Ovary (tissue), 9 donors: Measurements from ENCODE around the gene RNGTT. TPM values are rescaled to one million over a fixed set of nuclear protein-coding genes. Genes with fewer than 3 reads are reported as not detected.
"Not testable (repeated sequence)": the region's sequence is repeated elsewhere in the genome, so short reads cannot be mapped to it uniquely, and the experiment has no call there.

Experiments used
- DNase-seq, 5 donors: peaks; one replicate each; pipeline ENCODE4 v3.0.0-alpha.2; 2019 to 2020
- H3K27ac ChIP-seq, 2 donors: fragments of 200-600 bp; one replicate each; pipeline versions ENCODE4 v1.5.1 to v1.8.0; 2019 to 2022
- H3K27me3 ChIP-seq: fragments of 200-600 bp; one replicate; pipeline ENCODE4 v1.8.0; 2022
- H3K36me3 ChIP-seq: fragments of 200-600 bp; sonication (generic); one replicate; pipeline ENCODE4 v1.5.1; 2019
- H3K4me1 ChIP-seq: one replicate; pipeline ENCODE4 v1.8.1; 2013; ENCODE audit warnings: mild to moderate bottlenecking, moderate library complexity; ENCODE audit not compliant: insufficient read depth
- H3K4me3 ChIP-seq: fragments of 200-600 bp; sonication (generic); one replicate; pipeline ENCODE4 v1.5.1; 2017
- H3K9me3 ChIP-seq, 2 donors: fragments of 200-600 bp in 1 of 2; sonication (generic) in 1 of 2; one replicate each; pipeline versions ENCODE4 v1.5.1 to v1.8.1; 2013 to 2019; ENCODE audit warnings: mild to moderate bottlenecking in 1 of 2, moderate library complexity in 1 of 2
- EP300 ChIP-seq: sonication (generic); formaldehyde crosslinking; IDR thresholded peaks from one replicate; pipeline ENCODE4 v1.6.1; 2017; ENCODE audit warnings: antibody characterized with exemption
- POLR2A ChIP-seq: fragments of 450-650 bp; IDR thresholded peaks from one replicate; pipeline ENCODE4 v1.6.1; 2017; ENCODE audit warnings: antibody characterized with exemption, mild to moderate bottlenecking, moderate library complexity
- WGBS, 3 donors: extraction: QIAGEN DNeasy Blood & Tissue Kit in 1 of 3; methylation state at CpG; one replicate each; pipeline versions ENCODE4 v1.1.5 to v1.1.7; 2013 to 2017; 5-methylcytosine and 5-hydroxymethylcytosine counted together
- intact Hi-C, 4 donors: fragments of 100-400 bp; cut with DNase I; formaldehyde crosslinking; loops; one replicate each; pipeline versions ENCODE4 v1.11.0 to v1.15.1; 2022 to 2023
- polyA plus RNA-seq, 2 donors: library from polyadenylated mRNA; stranded (reverse); fragments of 200-250 nt in 1 of 2; fragments of 350-450 nt in 1 of 2; fragmentation: Illumina TruSeq in 1 of 2; extraction: RNeasy Lipid Tissue Mini Kit (QIAGEN cat#74804) in 1 of 2; gene quantifications; one replicate each; pipeline ENCODE4 v1.2.3, GENCODE V29; 2013 to 2014
- total RNA-seq, 7 donors: library from RNA; depleted of rRNA in 2 of 7; stranded (reverse); fragments of >200 nt in 2 of 7; fragmentation: NEBNext Ultra II Directional in 3 of 7; extraction: Animal tissue kit (Norgen Biotek cat#: 25700) in 3 of 7; gene quantifications; one replicate each; pipeline versions ENCODE4 v1.1.0 to v1.2.4, GENCODE V29; 2016 to 2023
- TF ChIP-seq, protein P1 (sequence below), 3 donors: fragments of 450-650 bp in 2 of 3; fragments of 200-600 bp in 1 of 3; IDR thresholded peaks; one replicate each; pipeline versions ENCODE4 v1.5.1 to v1.8.0; 2016 to 2022; ENCODE audit warnings: antibody characterized with exemption in 3 of 3, mild to moderate bottlenecking in 1 of 3
- donor health status: DM: no; HTN: no; CAD: no; lungs with moderate emphysema.
- donor health status: DM: no; HTN: no; CAD: no.
- donor health status: Bipolar disorder and iron deficiency.
- donor health status: DM: yes; HTN: yes; CAD: no.
- donor health status: DM: no; HTN: no; CAD: no.
- donor health status: DM: yes; HTN: yes; CAD: no.

RNGTT gene
- total and polyA plus RNA-seq, 9 donors, result 3.9 to 17.9 (median 10.5) TPM

DNA sequence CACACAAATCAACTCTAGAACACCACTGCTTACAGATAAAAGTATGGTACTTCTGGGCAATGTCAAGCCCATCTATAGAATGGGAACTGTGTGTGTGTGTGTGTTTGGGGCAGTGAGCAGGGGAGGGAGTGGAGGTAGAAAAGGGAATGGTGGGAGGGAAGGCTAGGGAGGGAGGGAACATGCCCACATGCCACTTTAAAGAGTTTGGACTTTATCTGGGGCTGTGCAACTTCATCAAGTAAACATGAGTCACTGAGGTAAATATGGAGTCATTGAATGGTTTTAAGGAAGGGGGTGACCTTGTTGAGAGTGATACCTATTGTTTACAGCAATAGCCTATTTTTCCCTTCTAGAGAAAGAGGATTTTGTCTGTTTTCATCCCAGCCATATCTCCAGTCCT is 22.5 kb upstream of the RNGTT start:
- H3K4me1 ChIP-seq, result no peaks in the 10 kb centered on the region
- TF ChIP-seq POLR2A (no peak), EP300 (no peak)
- TF ChIP-seq, protein P1, sequence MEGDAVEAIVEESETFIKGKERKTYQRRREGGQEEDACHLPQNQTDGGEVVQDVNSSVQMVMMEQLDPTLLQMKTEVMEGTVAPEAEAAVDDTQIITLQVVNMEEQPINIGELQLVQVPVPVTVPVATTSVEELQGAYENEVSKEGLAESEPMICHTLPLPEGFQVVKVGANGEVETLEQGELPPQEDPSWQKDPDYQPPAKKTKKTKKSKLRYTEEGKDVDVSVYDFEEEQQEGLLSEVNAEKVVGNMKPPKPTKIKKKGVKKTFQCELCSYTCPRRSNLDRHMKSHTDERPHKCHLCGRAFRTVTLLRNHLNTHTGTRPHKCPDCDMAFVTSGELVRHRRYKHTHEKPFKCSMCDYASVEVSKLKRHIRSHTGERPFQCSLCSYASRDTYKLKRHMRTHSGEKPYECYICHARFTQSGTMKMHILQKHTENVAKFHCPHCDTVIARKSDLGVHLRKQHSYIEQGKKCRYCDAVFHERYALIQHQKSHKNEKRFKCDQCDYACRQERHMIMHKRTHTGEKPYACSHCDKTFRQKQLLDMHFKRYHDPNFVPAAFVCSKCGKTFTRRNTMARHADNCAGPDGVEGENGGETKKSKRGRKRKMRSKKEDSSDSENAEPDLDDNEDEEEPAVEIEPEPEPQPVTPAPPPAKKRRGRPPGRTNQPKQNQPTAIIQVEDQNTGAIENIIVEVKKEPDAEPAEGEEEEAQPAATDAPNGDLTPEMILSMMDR (IDR thresholded peaks at IDR 0.05), result no peak
- no peaks in the 10 kb centered on the region for H3K9me3 ChIP-seq
- intact Hi-C loops, result loop anchor here in 1 of 4 donors (10.0 kb wide), 2 partner anchors 99 to 369 kb away; partner anchors contain the start of genes PNRC1 and UBE2J1
- no peak for DNase-seq
- no peaks in the 10 kb centered on the region for H3K36me3 ChIP-seq
- H3K27me3 ChIP-seq, result no peaks in the 10 kb centered on the region
- H3K4me3 ChIP-seq, result no peak overlapping the region
- H3K27ac ChIP-seq, result no peak overlapping the region

DNA sequence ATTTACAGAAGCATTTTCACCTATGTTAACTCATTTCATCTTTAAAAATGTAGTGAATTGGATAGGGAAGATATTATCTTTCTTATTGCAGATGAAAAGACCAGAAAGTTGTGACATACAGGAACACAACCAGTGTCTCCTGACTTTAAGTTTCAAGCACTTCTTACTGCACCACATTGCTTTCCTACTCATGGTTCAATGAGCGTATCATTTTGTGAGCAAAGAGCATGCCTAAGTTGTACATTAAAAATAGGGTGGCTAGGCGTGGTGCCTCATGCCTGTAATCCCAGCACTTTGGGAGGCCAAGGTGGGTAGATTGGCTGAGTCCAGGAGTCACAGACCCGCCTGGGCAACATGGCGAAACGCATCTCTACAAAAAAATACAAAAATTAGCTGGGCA is 21.2 kb upstream of the RNGTT start:
- WGBS, 3 donors, result 92 to 98% (median 93%) methylated on average over 5 of the region's 5 CpGs
- H3K4me1 ChIP-seq, result no peaks in the 10 kb centered on the region
- intact Hi-C loops, result loop anchor here (5.0 to 10.0 kb wide), 4 partner anchors 100 to 383 kb away; partner anchors contain the start of genes PNRC1 (in 1 of the 4) and UBE2J1 (in 1 of the 4)
- no peaks in the 10 kb centered on the region for H3K27me3 ChIP-seq
- no peak overlapping the region for H3K4me3 ChIP-seq
- TF ChIP-seq, protein P1 (IDR thresholded peaks at IDR 0.05), result no peak
- TF ChIP-seq POLR2A (no peak), EP300 (no peak)
- H3K36me3 ChIP-seq, result no peaks in the 10 kb centered on the region
- no peak overlapping the region for H3K27ac ChIP-seq
- DNase-seq, result no peak
- no peaks in the 10 kb centered on the region for H3K9me3 ChIP-seq

GRCh38 chr6:88984152-88984551 is 20.7 kb upstream of the RNGTT start:
- Histone ChIP-seq H3K27me3 (no peaks in the 10 kb centered on the region), H3K27ac (no peak overlapping the region), H3K4me1 (no peaks in the 10 kb centered on the region), H3K9me3 (no peaks in the 10 kb centered on the region), H3K4me3 (no peak overlapping the region), H3K36me3 (no peaks in the 10 kb centered on the region)
- DNase-seq, result no peak
- intact Hi-C loops, result loop anchor here (5.0 to 10.0 kb wide), 4 partner anchors 101 to 383 kb away; partner anchors contain the start of genes PNRC1 (in 1 of the 4) and UBE2J1 (in 1 of the 4)
- no peak for TF ChIP-seq EP300
- no peak for TF ChIP-seq POLR2A
- TF ChIP-seq, protein P1 (IDR thresholded peaks at IDR 0.05), result no peak

DNA sequence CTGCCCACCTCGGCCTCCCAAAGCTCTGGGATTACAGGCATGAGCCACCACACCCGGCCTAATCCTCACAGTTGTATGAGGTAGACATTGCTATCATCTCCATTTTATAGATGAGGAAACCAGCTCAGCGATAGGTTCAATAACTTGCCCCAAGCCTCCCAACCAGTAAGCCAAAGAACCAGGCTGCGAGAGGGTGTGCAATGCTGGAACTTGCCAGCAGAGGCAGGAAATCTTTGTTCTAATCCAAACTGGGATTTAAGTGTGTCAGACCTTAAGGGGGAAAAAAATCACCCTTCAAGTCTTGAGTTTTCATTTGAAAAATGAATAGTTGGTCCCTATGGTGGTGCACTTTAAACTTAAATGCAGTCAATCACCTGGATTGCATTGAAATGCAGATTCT is 20.1 kb upstream of the RNGTT start:
- intact Hi-C loops, result loop anchor here (5.0 to 10.0 kb wide), 4 partner anchors 101 to 384 kb away; partner anchors contain the start of genes PNRC1 (in 1 of the 4) and UBE2J1 (in 1 of the 4)
- Histone ChIP-seq H3K9me3 (no peaks in the 10 kb centered on the region), H3K27ac (no peak overlapping the region), H3K36me3 (no peaks in the 10 kb centered on the region), H3K4me3 (no peak overlapping the region), H3K4me1 (no peaks in the 10 kb centered on the region), H3K27me3 (no peaks in the 10 kb centered on the region)
- DNase-seq, result peak in 3 of 5 donors; percentile 34 to 43 (median 39)
- TF ChIP-seq POLR2A (no peak), EP300 (no peak)
- TF ChIP-seq, protein P1 (IDR thresholded peaks at IDR 0.05), result peak in 2 of 3 donors; percentile 10 to 27
- 68 to 78% (median 70%) methylated on average over 4 of the region's 4 CpGs for WGBS, 3 donors

DNA sequence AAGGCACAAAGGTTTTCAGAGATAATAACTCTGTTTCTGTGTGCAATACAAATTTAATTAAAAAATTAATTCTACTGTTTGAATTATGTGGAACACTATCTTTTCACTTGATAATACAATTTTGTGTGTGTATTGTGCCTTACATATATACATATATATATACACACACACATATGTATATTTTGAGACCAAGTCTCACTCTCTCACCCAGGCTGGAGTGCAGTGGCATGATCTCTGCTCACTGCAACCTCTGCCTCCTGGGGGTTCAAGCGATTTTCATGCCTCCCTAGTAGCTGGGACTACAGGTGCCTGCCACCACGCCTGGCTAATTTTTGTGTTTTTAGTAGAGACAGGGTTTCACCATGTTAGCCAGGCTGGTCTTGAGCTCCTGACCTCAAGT is 19.7 kb upstream of the RNGTT start:
- H3K4me3 ChIP-seq, DNase-seq, H3K27me3 ChIP-seq, H3K36me3 ChIP-seq, H3K9me3 ChIP-seq, H3K27ac ChIP-seq, H3K4me1 ChIP-seq: not testable (repeated sequence)
- intact Hi-C loops, result loop anchor here (5.0 to 10.0 kb wide), 4 partner anchors 102 to 384 kb away; partner anchors contain the start of genes PNRC1 (in 1 of the 4) and UBE2J1 (in 1 of the 4)
- 86 to 90% (median 87%) methylated on average over 2 of the region's 2 CpGs for WGBS, 3 donors
